K562 (cell line): ENCODE results near the gene CNFN. TPM values are rescaled to one million over a fixed set of nuclear protein-coding genes. Genes with fewer than 3 reads are reported as not detected.

Experiments used
- ATAC-seq: fragments of 200-7000 bp; cut with Tn5 transposase; 3 replicates; pipeline ENCODE4 v1.9.1; 2020; ENCODE audit warnings: moderate library complexity
- BruUV-seq: library from RNA; stranded (reverse); fragments of 400-500 nt; replicated peaks from 2 replicates; lab custom pipeline; 2021; lab: Mats Ljungman, UMichigan
- CTCF ChIA-PET: fragments of 300-600 bp; formaldehyde crosslinking; extraction: SDS; loops from one replicate; lab custom pipeline; 2021; ENCODE audit warnings: low intra/inter-chr PET ratio; lab: Yijun Ruan, JAX
- POLR2A ChIA-PET: fragments of 300-600, 350-650 bp; sonication (Branson Sonifier 250); formaldehyde crosslinking; extraction: SDS; loops from one replicate; lab custom pipeline; 2021; ENCODE audit warnings: antibody characterized with exemption, inconsistent platforms; lab: Yijun Ruan, JAX
- DNase-seq, 4 experiments: peaks; one replicate each; pipeline versions ENCODE4 v3.0.0 to v3.0.0-alpha.2; 2011 to 2018; ENCODE audit warnings: low spot score in 3 of 4, mixed read lengths in 3 of 4; ENCODE audit errors: extremely low read depth in 1 of 4
- FAIRE-seq: peaks from 2 replicates; lab custom pipeline; 2011; peaks lifted over from hg19 to GRCh38; lab: Jason Lieb, UNC
- H2AFZ ChIP-seq: 2 replicates; pipeline ENCODE4 v1.6.0; 2011; ENCODE audit warnings: low read depth, low read length, control low read depth, inconsistent platforms
- H3K27ac ChIP-seq: fragments of 200-600 bp; 3 replicates; pipeline ENCODE4 v1.8.0; 2011; ENCODE audit warnings: low read depth, mild to moderate bottlenecking, control low read depth, inconsistent platforms, low read length, moderate library complexity, mixed read lengths; ENCODE audit errors: extremely low read depth
- H3K27me3 ChIP-seq, 2 experiments: fragments of 300-600 bp in 1 of 2; 2 replicates in 1 of 2; 3 replicates in 1 of 2; pipeline versions ENCODE4 v1.6.0 to v1.8.0; 2011; ENCODE audit warnings: inconsistent platforms in 2 of 2, low read length in 2 of 2, mild to moderate bottlenecking in 1 of 2, mixed read lengths in 1 of 2, moderate library complexity in 1 of 2; ENCODE audit not compliant: control insufficient read depth in 2 of 2, insufficient read depth in 2 of 2
- H3K36me3 ChIP-seq: fragments of 300-600 bp; 3 replicates; pipeline ENCODE4 v1.8.0; 2011; ENCODE audit warnings: mild to moderate bottlenecking, low read length, inconsistent platforms; ENCODE audit not compliant: control insufficient read depth, insufficient read depth
- H3K4me1 ChIP-seq, 2 experiments: fragments of 200-600 bp in 1 of 2; replicated peaks in 1 of 2; 2 replicates in 1 of 2; 3 replicates in 1 of 2; pipeline versions ENCODE4 v1.5.1 to v1.8.0; 2011; ENCODE audit warnings: inconsistent platforms in 2 of 2, low read length in 2 of 2, mild to moderate bottlenecking in 1 of 2, mixed read lengths in 1 of 2, moderate library complexity in 1 of 2; ENCODE audit not compliant: control insufficient read depth in 2 of 2, insufficient read depth in 2 of 2
- H3K4me2 ChIP-seq: 2 replicates; pipeline ENCODE4 v1.6.1; 2011; ENCODE audit warnings: low read length, control low read depth, inconsistent platforms, mixed read lengths; ENCODE audit not compliant: insufficient read depth
- H3K4me3 ChIP-seq: fragments of 200-600 bp; sonication (generic), shearing (Covaris generic); 2 replicates; pipeline ENCODE4 v1.5.1; 2016; ENCODE audit warnings: control low read depth, inconsistent platforms
- H3K79me2 ChIP-seq: fragments of 200-600 bp; 3 replicates; pipeline ENCODE4 v1.8.0; 2011; ENCODE audit warnings: low read length, inconsistent platforms; ENCODE audit not compliant: control insufficient read depth, insufficient read depth
- H3K9ac ChIP-seq, 2 experiments: 2 replicates each; pipeline versions ENCODE4 v1.6.0 to v1.6.1; 2011; ENCODE audit warnings: low read depth in 2 of 2, low read length in 2 of 2, control low read depth in 1 of 2, inconsistent platforms in 1 of 2, mild to moderate bottlenecking in 1 of 2, mixed read lengths in 1 of 2; ENCODE audit not compliant: insufficient read depth in 1 of 2
- H3K9me1 ChIP-seq: one replicate; pipeline ENCODE4 v1.6.0; 2011; ENCODE audit warnings: inconsistent platforms, mild to moderate bottlenecking, low read length, moderate library complexity; ENCODE audit not compliant: control insufficient read depth, insufficient read depth
- H3K9me3 ChIP-seq: replicated peaks from 2 replicates; pipeline ENCODE4 v1.5.1; 2011; ENCODE audit warnings: low read depth, low read length, inconsistent platforms; ENCODE audit not compliant: control insufficient read depth, insufficient read depth
- H4K20me1 ChIP-seq: replicated peaks from 2 replicates; pipeline ENCODE4 v1.6.1; 2011; ENCODE audit warnings: low read length, inconsistent platforms, mixed read lengths; ENCODE audit not compliant: control insufficient read depth, insufficient read depth
- CEBPB ChIP-seq: fragments of 450-650 bp; IDR thresholded peaks from 2 replicates; pipeline ENCODE4 v1.6.1; 2016; ENCODE audit warnings: missing genetic modification characterization, missing compliant biosample characterization
- CEBPG ChIP-seq, 3 experiments: fragments of 200-800 bp in 1 of 3; sonication (Bioruptor generic) in 1 of 3; sonication (generic) in 1 of 3; formaldehyde crosslinking in 1 of 3; IDR thresholded peaks in 2 of 3; conservative IDR thresholded peaks in 1 of 3; 2 replicates each; pipeline versions ENCODE4 v1.6.1 to v1.8.0; 2016 to 2022; ENCODE audit warnings: missing compliant biosample characterization in 2 of 3, missing genetic modification characterization in 2 of 3, mild to moderate bottlenecking in 1 of 3, missing genetic modification reagents in 1 of 3
- NR2F6 ChIP-seq: fragments of 450-650 bp; formaldehyde crosslinking; IDR thresholded peaks from 2 replicates; pipeline ENCODE4 v1.4.0; 2020; ENCODE audit warnings: mild to moderate bottlenecking
- SIRT6 ChIP-seq: IDR thresholded peaks from one replicate; pipeline ENCODE4 v1.6.1; 2012; ENCODE audit warnings: low read depth, mild to moderate bottlenecking, control low read depth, inconsistent platforms, low read length, moderate library complexity
- WGBS: fragments of 100-300 bp; shearing (Covaris generic); methylation state at CpG from one replicate; pipeline ENCODE4 v1.1.6; 2016; ENCODE audit warnings: low coverage, mixed read lengths; ENCODE audit not compliant: insufficient coverage; ENCODE audit errors: missing lambda C conversion rate; 5-methylcytosine and 5-hydroxymethylcytosine counted together
- in situ Hi-C: fragments of 300-500 bp; cut with MboI; formaldehyde crosslinking; loops from 4 replicates; pipeline ENCODE4 v1.15.0; 2018; ENCODE audit warnings: inconsistent platforms, mixed read lengths
- intact Hi-C: fragments of 100-400 bp; cut with micrococcal nuclease; formaldehyde crosslinking; loops from 2 replicates; pipeline ENCODE4 v1.14.2; 2022
- polyA plus RNA-seq, 8 experiments: library from polyadenylated mRNA; depleted of rRNA in 4 of 8; stranded (reverse) in 5 of 8; unstranded in 3 of 8; fragments of >200 nt; fragmentation: Nextera tagmentation in 2 of 8; fragmentation: Illumina TruSeq in 1 of 8; extraction: Ambion mirVana in 2 of 8; extraction: Trizol in 1 of 8; gene quantifications; 2 replicates each; pipeline versions ENCODE4 v1.2.1 to v1.2.3, GENCODE V29; 2011 to 2014; ENCODE audit warnings: inconsistent platforms in 1 of 8, missing spikeins in 1 of 8
- total RNA-seq, 7 experiments: library from RNA; depleted of rRNA in 6 of 7; stranded (reverse); fragments of >200 nt in 6 of 7; fragmentation: Illumina TruSeq in 2 of 7; extraction: Trizol in 2 of 7; gene quantifications; 2 replicates each; pipeline versions ENCODE4 v1.2.1 to v1.2.3, GENCODE V29; 2011 to 2021; ENCODE audit warnings: low replicate concordance in 1 of 7
- TF ChIP-seq, protein P1 (sequence below): fragments of 250-450 bp; sonication (Bioruptor Pico); IDR thresholded peaks from 2 replicates; pipeline ENCODE4 v1.8.0; 2021; ENCODE audit warnings: mild to moderate bottlenecking, moderate library complexity
- TF ChIP-seq, protein P2 (sequence below): fragments of 450-650 bp; IDR thresholded peaks from 2 replicates; pipeline ENCODE4 v1.6.1; 2018; ENCODE audit warnings: mild to moderate bottlenecking, low read depth; ENCODE audit not compliant: partially characterized antibody
- TF ChIP-seq, protein P3 (sequence below), 2 experiments: fragments of 450-650 bp in 1 of 2; sonication (generic) in 1 of 2; formaldehyde crosslinking; conservative IDR thresholded peaks; 2 replicates each; pipeline versions ENCODE4 v1.4.0 to v1.8.1; 2020 to 2022; ENCODE audit warnings: mild to moderate bottlenecking in 1 of 2, missing genetic modification reagents in 1 of 2

The CNFN gene
- total and polyA plus RNA-seq, 9 of the 15 experiments (the other 6 are each of a cell fraction or from before 2014, with no cell fraction given) = 0.18 to 0.52 (median 0.27) TPM; not detected in 5

DNA sequence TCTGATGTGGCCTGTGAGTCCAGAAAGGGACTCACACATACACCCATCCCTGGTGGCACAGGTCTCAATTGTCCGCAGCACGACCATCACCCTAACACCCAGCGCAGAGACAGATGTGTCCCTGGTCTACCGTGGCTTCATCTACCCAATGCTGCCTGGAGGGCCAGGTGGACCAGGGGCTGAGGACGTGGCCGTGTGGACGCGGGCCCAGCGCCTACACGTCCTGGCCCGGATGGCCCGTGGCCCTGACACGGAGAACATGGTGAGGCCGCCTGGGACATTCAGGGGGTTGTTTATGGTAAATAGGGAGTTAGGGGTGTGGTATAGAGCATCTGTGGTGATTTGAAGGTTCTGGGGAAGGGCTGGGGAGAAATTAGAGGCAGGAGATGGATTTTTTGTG is 41.9 kb downstream of the CNFN start (continued):
- TF ChIP-seq, protein P1, sequence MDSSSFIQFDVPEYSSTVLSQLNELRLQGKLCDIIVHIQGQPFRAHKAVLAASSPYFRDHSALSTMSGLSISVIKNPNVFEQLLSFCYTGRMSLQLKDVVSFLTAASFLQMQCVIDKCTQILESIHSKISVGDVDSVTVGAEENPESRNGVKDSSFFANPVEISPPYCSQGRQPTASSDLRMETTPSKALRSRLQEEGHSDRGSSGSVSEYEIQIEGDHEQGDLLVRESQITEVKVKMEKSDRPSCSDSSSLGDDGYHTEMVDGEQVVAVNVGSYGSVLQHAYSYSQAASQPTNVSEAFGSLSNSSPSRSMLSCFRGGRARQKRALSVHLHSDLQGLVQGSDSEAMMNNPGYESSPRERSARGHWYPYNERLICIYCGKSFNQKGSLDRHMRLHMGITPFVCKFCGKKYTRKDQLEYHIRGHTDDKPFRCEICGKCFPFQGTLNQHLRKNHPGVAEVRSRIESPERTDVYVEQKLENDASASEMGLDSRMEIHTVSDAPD (CRISPR knock-in tag) = no peak
- TF ChIP-seq, protein P2, sequence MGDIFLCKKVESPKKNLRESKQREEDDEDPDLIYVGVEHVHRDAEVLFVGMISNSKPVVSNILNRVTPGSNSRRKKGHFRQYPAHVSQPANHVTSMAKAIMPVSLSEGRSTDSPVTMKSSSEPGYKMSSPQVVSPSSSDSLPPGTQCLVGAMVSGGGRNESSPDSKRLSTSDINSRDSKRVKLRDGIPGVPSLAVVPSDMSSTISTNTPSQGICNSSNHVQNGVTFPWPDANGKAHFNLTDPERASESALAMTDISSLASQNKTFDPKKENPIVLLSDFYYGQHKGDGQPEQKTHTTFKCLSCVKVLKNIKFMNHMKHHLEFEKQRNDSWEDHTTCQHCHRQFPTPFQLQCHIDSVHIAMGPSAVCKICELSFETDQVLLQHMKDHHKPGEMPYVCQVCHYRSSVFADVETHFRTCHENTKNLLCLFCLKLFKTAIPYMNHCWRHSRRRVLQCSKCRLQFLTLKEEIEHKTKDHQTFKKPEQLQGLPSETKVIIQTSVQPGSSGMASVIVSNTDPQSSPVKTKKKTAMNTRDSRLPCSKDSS = no peak
- no peak for TF ChIP-seq SIRT6
- TF ChIP-seq, protein P3, sequence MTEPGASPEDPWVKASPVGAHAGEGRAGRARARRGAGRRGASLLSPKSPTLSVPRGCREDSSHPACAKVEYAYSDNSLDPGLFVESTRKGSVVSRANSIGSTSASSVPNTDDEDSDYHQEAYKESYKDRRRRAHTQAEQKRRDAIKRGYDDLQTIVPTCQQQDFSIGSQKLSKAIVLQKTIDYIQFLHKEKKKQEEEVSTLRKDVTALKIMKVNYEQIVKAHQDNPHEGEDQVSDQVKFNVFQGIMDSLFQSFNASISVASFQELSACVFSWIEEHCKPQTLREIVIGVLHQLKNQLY (CRISPR knock-in tag; conservative IDR thresholded peaks at IDR 0.05) = no peak

DNA sequence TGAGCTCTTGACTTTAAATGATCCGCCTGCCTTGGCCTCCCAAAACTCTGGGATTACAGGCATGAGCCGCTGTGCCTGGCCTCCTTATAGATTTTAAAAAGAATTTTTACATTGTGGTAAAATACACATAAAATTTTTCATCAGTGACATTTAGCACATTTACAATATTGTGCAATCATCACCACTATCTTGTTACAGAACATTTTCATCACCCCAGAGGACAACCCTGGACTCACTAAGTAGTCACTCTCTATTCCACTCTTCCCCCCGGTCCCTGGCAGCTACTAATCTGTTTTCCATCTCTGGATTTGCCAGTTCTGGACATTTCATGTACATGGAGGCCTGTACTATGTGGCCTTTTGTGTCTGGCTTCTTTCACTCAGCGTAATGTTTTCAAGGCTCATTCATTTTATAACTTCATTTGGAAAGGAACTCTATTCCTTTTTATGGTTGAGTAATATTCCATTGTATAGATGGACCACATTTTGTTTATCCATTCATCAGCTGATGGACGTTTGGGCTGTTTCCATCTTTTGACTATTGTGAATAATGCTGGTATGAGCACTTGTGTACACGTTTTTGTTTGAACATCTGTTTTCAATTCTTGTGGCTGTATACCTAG is 44.8 kb downstream of the CNFN start:
- in situ Hi-C loops (no loop called here), intact Hi-C loops (no loop called here)
- Histone ChIP-seq H3K36me3 (peaks cover 8% of the 10 kb centered on the region; the same call in 1 of the 3 replicates), H3K4me3 (no peak overlapping the region), H3K27ac (no peak overlapping the region), H3K79me2 (no peaks in the 10 kb centered on the region), H3K9me1 (no peaks in the 10 kb centered on the region), H4K20me1 (no peaks in the 10 kb centered on the region), H3K9ac (no peak overlapping the region), H3K27me3 (no peaks in the 10 kb centered on the region), H3K4me1 (peaks cover 0 to 11% of the 10 kb centered on the region in 2 experiments; a peak in 1 of 5 replicates), H3K4me2 (no peak overlapping the region), H2AFZ (no peak overlapping the region), H3K9me3 (no peaks in the 10 kb centered on the region)
- peak; percentile 53 for TF ChIP-seq CEBPG (CRISPR knock-in tag; IDR thresholded peaks at IDR 0.05)
- peak; percentile 90 to 92 for TF ChIP-seq CEBPG (tag; conservative IDR thresholded peaks at IDR 0.05 in 1 of 2, IDR thresholded peaks at IDR 0.05 in 1 of 2)
- TF ChIP-seq CEBPB (tag) = peak; percentile 92
- TF ChIP-seq NR2F6 (CRISPR knock-in tag) = no peak
- 54% methylated on average over 6 of the region's 6 CpGs for WGBS
- no TSS peak for BruUV-seq
- FAIRE-seq (no peak), DNase-seq (no peak), ATAC-seq (no peak)
- CTCF ChIA-PET = no interaction called here
- POLR2A ChIA-PET = no interaction called here
